ENCODE data around the gene TTC38. TPM values are rescaled to one million over a fixed set of nuclear protein-coding genes. Genes with fewer than 3 reads are reported as not detected.

TTC38 gene
- total RNA-seq, 4 donors from 2014 or later: 13.6 to 30.5 (median 19.5) TPM

DNA sequence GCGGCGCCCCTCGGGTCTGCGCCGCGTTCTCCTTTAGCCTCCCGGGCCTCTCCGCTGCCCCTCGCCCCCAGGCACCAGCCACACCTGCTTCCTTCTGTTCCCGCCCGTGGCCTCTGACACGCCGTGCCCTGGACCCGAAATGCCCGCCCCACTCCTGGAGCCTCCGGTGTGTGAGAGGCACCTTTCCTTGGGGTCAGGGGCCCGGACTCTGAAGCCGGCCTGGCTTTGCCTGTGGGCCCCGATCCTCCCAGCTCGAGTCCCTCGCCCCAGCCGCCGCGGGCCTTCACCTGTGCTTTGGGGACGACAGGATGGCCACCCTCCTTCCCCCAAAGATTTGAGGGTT lies 17.1 kb upstream of the TTC38 start:
- H3K4me3 ChIP-seq: peak overlapping the region; percentile 56 to 92 (median 84)
- H3K27ac ChIP-seq: peak overlapping the region; percentile 88 to 94 (median 94)
- no peaks in the 10 kb centered on the region for H3K9me3 ChIP-seq
- DNase-seq: no peak
- peaks cover 12 to 43% (median 17%) of the 10 kb centered on the region in 3 donors for H3K4me1 ChIP-seq
- intact Hi-C loops (cut with DNase I): no loop called here
- H3K27me3 ChIP-seq: no peaks in the 10 kb centered on the region
- TF ChIP-seq, protein P1, sequence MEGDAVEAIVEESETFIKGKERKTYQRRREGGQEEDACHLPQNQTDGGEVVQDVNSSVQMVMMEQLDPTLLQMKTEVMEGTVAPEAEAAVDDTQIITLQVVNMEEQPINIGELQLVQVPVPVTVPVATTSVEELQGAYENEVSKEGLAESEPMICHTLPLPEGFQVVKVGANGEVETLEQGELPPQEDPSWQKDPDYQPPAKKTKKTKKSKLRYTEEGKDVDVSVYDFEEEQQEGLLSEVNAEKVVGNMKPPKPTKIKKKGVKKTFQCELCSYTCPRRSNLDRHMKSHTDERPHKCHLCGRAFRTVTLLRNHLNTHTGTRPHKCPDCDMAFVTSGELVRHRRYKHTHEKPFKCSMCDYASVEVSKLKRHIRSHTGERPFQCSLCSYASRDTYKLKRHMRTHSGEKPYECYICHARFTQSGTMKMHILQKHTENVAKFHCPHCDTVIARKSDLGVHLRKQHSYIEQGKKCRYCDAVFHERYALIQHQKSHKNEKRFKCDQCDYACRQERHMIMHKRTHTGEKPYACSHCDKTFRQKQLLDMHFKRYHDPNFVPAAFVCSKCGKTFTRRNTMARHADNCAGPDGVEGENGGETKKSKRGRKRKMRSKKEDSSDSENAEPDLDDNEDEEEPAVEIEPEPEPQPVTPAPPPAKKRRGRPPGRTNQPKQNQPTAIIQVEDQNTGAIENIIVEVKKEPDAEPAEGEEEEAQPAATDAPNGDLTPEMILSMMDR (IDR thresholded peaks at IDR 0.05): no peak
- no peak for TF ChIP-seq POLR2A (IDR thresholded peaks at IDR 0.05)
- WGBS, 2 donors: 2 to 4% methylated on average over 10 to 18 of the region's 25 CpGs
- H3K36me3 ChIP-seq: no peaks in the 10 kb centered on the region

DNA sequence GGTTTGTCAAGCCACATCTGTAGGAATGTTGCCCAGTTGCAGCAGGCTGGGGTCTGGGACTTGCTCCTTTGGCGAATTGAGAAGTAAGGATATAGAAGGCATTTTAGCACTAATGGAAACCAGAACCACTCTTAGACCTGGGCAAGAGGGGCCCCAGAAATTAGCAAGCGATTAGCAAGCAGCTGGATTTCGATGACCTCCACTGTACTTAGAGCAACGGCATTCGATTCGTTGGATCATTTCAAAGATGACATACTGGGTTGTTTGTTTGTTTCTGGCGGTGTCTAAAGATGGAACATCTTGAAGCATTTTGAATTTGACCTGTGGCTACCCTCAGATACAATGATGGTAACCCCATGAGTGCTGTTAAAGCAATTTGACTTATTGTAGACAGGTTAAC lies 16.5 kb upstream of the TTC38 start:
- H3K36me3 ChIP-seq: no peaks in the 10 kb centered on the region
- peak overlapping the region in 1 of 4 donors; percentile 88 for H3K27ac ChIP-seq
- peaks cover 15 to 40% (median 17%) of the 10 kb centered on the region in 3 donors for H3K4me1 ChIP-seq
- no peaks in the 10 kb centered on the region for H3K27me3 ChIP-seq
- 78 to 88% methylated on average over 6 to 7 of the region's 7 CpGs for WGBS, 2 donors
- H3K4me3 ChIP-seq: peak overlapping the region; percentile 56 to 92 (median 84)
- DNase-seq: no peak
- no peaks in the 10 kb centered on the region for H3K9me3 ChIP-seq
- intact Hi-C loops (cut with DNase I): no loop called here
- TF ChIP-seq, protein P1 (IDR thresholded peaks at IDR 0.05): no peak
- TF ChIP-seq POLR2A (IDR thresholded peaks at IDR 0.05): no peak

DNA sequence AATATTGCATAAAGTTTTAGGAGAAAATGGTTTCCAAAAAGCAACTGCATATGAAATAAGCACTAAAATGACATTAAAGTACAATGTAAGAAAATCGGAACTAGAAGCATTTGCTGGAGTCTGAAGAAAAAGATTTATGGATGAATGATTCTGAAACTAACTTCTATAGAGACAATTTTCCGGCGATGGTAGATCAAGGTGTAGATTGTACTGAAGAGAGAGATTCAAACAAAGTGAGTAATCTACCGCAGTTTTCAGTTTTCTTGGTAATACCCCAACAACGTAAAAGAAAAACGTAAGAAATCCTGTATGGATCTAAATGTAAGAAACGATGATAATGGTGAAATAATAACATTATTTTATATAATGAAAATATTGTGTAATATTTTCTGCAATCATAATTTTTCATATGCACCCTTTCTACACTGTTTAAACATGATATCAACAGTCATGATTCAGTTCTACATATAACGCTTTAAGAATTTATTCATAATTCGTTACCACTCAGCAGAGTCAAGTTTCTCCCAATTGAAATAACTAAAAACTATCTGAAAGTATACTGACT lies 15.9 kb upstream of the TTC38 start:
- no peak for DNase-seq
- Histone ChIP-seq H3K4me3 (no peak overlapping the region), H3K9me3 (no peaks in the 10 kb centered on the region), H3K27ac (no peak overlapping the region), H3K27me3 (no peaks in the 10 kb centered on the region), H3K4me1 (peaks cover 15 to 44% (median 17%) of the 10 kb centered on the region in 3 donors), H3K36me3 (no peaks in the 10 kb centered on the region)
- intact Hi-C loops (cut with DNase I): no loop called here
- TF ChIP-seq POLR2A (IDR thresholded peaks at IDR 0.05): no peak
- TF ChIP-seq, protein P1 (IDR thresholded peaks at IDR 0.05): no peak
- 77 to 84% methylated on average over 9 of the region's 9 CpGs for WGBS, 2 donors

DNA sequence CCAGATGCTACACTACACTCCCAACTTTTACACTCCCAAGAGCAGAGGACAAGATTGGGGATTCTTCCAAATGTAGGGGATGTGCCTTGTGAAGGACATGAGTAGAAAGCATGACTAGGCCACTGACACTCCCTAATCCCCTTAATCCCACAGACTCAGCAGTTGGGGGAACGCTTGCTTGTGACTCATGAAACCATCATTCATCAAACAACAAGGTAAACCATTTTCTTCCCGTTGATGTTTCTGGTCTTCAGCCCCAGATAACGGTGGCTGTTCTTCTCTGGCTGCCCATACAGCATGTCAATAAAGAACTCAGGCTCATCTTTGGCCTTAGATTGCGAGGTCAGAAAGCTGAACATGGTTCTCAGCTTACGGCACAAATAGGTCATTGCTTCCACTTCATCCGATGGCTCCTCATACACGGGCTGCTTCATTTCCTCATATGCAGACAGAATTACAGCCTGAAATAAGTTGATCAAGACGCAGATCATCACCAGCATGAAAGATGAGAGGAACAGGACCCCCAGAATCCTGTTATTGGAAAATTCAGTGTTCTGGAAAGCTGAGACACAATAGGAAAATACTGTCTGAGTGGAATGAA lies 11.3 kb upstream of the TTC38 start:
- TF ChIP-seq POLR2A (IDR thresholded peaks at IDR 0.05): no peak
- TF ChIP-seq, protein P1 (IDR thresholded peaks at IDR 0.05): no peak
- Histone ChIP-seq H3K4me3 (no peak overlapping the region), H3K27ac (no peak overlapping the region), H3K27me3 (peaks cover 0 to 22% (median 0%) of the 10 kb centered on the region in 4 donors), H3K4me1 (peaks cover 0 to 8% (median 3%) of the 10 kb centered on the region in 3 donors), H3K36me3 (no peaks in the 10 kb centered on the region), H3K9me3 (no peaks in the 10 kb centered on the region)
- DNase-seq: no peak
- WGBS, 2 donors: 36 to 50% methylated on average over 8 of the region's 8 CpGs
- intact Hi-C loops (cut with DNase I): no loop called here

DNA sequence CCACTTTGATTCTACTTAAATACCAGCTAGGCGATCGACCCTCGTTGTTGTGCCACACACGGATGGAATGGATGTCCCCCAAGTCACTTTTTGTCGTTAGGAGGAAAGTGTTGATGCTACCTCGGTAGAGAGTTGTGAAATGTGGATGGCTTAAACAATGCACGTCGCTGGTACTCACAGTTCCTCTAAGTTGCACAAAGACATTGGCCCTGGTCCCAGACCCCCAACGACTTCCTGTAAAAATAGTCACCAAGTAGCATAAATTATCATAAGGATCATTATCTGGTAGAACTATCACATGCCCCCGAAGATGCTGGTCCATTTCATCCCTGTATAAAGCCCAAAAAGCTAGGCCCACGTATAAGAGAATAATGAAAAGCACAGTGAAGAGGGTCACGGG lies 8.4 kb upstream of the TTC38 start:
- H3K4me1 ChIP-seq: peaks cover 3 to 15% (median 7%) of the 10 kb centered on the region in 3 donors
- no peak for DNase-seq
- 76 to 82% methylated on average over 12 of the region's 12 CpGs for WGBS, 2 donors

More for the DNA sequence above, 8.4 kb upstream of the TTC38 start:
- H3K9me3 ChIP-seq: no peaks in the 10 kb centered on the region
- intact Hi-C loops (cut with DNase I): no loop called here
- TF ChIP-seq, protein P1 (IDR thresholded peaks at IDR 0.05): no peak
- no peak for TF ChIP-seq POLR2A (IDR thresholded peaks at IDR 0.05)
- no peak overlapping the region for H3K4me3 ChIP-seq
- no peak overlapping the region for H3K27ac ChIP-seq
- no peaks in the 10 kb centered on the region for H3K36me3 ChIP-seq
- H3K27me3 ChIP-seq: peaks cover 0 to 33% (median 0%) of the 10 kb centered on the region in 4 donors

Measured in esophagus squamous epithelium (tissue), 5 donors.